Heart left ventricle (tissue), 13 donors: Measurements from ENCODE around the gene TERT.
"Not testable (repeated sequence)": the region's sequence is repeated elsewhere in the genome, so short reads cannot be mapped to it uniquely, and the experiment has no call there.

ENCODE experiments used
- CTCF ChIP-seq, 12 donors: fragments of 200-600 bp; sonication (generic) in 4 of 12; IDR thresholded peaks; one replicate each; pipeline versions ENCODE4 v1.5.0 to v1.8.0; 2018 to 2022; ENCODE audit warnings: antibody characterized with exemption in 12 of 12, mild to moderate bottlenecking in 5 of 12
- POLR2A ChIP-seq, 2 donors: fragments of 450-650 bp; IDR thresholded peaks; one replicate each; pipeline ENCODE4 v1.6.1; 2017; ENCODE audit warnings: antibody characterized with exemption in 2 of 2, mild to moderate bottlenecking in 2 of 2, moderate library complexity in 2 of 2
- donor health status: ischemic (EF 13 %, LVEDD 7.1; RV severe dilation, severe dysfunction).
- donor health status: DM: no; HTN: yes; CAD: no.
- donor health status: DM: no; HTN: no; CAD: no.
- donor health status: ischemic (EF 25% LVEDD 6.9; RV normal size, moderate dysfunction).
- donor health status: ischemic (EF 25% LVEDD 5.7; RV mildly dilated, moderate dysfunction).
- donor health status: ischemic (EF 35%, LVEDD 5.7; RV mildly dilated, moderate dysfunction).
- donor health status: nonischemic (EF 11% LVEDD 7.7; RV severe dilation, severe dysfunction).
- donor health status: DM: yes; HTN: yes; CAD: no.
- donor health status: PGD.
- donor health status: ischemic (EF 29% LVEDD 5.4; RV normal size, mild dysfunction).
- donor health status: nonischemic (EF 23%, LVEDD 6.1; RV moderate dilation, normal function).

GRCh38 chr5:1326532-1326875 is 31.6 kb upstream of the TERT start:
- not testable (repeated sequence) for TF ChIP-seq POLR2A, CTCF (IDR thresholded peaks at IDR 0.05)
